NCI-H1436 (cell line): Measurements from ENCODE around the gene PGM5.

Experiments
- DNase-seq: peaks from one replicate; lab custom pipeline; 2025; lab: John Stamatoyannopoulos, UW

PGM5 gene

DNA sequence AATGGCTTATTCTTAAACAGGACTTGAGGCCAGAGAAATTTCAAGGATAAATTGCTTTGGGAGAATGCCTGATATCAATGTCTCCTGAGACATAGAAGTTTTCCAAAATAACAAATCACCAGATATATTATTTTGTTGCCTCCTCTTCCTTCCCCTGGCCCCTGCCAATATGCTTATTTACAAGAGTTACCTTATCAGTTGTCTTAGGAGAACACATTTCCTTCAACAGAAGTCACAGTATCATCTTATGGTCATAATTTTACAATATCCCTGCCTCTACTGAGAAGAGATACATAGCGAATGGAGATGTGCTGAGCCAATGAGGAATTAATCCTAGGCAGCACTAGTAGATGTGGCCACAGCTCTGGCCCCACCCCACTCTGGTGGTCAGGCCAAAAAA is 141.2 kb downstream of the PGM5 start:
- no peak for DNase-seq

DNA sequence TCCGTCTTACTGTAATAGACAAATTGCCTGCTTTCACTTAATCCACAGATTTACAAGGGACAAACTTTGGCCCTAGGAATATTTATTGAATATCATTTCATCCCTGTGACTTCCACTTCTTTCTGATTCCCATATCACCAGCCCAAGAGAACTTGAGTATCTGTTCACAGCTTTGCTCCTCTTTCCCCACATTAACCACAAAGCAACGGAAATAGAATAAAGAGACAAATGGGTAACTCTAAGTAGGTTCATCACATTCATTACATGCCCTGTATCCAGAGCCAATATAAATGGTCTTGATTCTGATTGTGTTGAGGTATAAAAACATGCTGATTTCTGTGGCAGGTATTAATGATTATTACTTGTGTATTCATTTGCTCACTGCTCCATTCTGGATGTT is 142.4 kb downstream of the PGM5 start:
- no peak for DNase-seq

- DNase-seq = no peak
Measured at GRCh38 chr9:68500457-68501381, 144.3 kb downstream of the PGM5 start.

DNA sequence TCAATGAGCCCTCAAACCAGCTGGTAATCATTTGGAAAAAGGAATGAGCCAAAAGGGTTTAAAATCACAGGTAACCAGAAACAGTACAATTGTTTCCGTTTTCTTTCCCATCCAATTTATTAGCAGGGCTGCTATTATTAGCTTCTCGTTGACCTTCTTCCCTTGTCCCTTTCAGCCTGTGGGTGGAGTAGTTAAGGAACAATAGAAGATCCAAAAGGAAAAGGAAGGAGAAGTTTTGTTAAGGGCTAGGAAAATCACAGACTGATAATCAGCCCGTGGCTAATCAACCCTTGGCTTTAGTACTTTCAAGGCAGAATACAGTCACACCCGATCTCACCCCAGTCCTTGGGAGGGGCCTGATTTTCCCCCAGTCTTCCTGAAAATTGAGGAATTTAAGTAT is 145.9 kb downstream of the PGM5 start:
- no peak for DNase-seq

DNA sequence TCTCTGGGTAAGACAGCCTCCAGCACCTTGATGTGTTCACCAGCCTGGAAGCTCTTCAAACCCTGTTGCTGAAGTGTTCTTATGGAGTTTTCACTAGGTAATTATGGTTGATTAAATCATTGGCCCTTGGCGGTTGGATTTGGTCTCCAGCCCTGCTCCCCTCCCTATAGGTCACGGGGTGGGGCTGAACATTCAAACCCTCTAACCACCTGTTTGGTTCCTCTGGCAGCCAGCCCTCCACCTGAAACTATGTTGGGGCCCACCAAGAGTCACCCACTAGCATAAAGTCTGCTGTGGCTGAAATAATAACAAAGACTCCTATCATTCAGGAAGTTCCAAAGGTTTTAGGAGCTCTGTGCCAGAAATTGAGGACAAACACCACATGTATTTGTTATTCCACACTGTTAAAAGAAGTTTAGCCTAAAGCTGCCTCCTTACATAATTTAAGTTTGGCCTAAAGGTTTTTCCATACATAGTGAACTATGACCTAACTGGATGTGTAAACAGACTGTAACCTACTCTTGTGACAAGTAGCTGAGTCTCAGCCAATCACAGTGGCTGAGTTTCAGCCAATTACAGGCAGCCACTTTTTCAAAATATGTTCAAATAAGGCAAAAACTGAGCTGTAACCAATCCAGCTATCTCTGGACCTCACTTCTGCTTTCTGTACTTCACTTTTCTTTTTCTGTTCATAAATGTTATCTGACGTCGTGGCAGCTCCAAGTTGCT is 149.4 kb downstream of the PGM5 start:
- DNase-seq = no peak

DNA sequence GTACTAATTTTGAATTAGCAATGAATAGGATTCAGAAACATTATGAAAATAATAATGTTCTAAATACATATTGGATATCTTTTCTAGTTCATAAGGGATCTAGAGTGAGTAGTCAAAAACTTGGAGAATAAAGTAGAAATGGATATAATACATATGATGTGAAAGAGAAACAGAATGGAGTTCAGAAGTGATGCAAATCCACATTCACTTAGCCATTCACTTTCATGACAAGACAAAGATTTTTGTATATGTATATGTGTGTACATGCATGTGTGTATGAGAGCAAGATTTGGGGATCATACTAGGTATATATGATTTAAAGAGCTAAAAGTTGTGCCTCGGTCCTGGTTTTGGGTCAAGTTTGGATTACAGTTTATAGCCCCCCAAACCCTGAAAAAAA is 150.1 kb downstream of the PGM5 start:
- no peak for DNase-seq

DNA sequence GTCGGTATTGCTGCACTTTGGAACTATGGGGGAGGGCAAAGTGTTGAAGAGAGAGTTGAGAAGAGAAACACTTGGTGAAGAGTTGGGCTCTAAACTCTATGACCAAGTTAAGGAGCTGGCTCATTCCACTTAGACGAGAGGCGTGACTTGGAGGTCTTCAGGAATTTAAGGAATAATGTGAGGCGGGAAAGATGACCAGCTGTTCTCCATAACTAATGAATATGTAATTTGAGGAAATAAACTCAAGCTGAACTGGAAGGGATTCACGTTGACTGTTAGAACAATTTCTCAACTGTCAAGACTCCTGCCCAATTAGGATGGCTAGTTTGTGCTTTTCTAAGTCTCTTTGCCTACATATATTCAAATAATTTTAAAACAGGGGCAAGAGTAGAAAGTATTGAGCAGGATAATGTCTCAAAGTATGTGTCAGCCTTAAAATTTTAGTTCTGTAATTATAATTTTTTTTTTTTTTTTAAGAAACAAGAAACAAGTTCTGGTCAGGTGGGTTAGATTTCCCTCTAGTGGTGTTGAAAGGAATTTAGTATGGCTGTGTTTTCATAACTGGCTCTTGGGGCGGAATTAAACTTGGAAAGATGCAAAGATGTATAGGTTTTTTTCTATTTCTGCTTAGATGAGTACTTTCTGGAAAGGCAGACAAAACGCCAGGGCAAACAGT is 150.9 kb downstream of the PGM5 start:
- DNase-seq = no peak

DNA sequence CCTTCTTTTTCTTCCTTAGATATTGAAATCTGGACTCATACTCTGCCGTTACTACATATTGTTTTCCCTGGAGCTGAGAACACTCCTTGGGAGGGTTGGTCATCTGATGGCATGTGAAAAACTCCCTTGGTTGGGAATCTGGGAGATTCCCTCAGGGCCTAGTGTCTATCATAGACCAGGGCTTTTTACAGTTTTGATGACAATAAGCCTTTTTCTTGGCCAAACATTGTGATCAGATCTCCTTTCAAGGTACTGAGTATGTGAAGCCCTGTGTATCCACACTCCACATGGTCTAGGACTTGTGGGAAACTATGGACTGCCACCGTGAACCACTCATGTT is 151.4 kb downstream of the PGM5 start:
- no peak for DNase-seq

- DNase-seq = no peak
Measured at GRCh38 chr9:68508547-68508946, 152.1 kb downstream of the PGM5 start.

- no peak for DNase-seq
Measured at GRCh38 chr9:68509689-68510088, 153.3 kb downstream of the PGM5 start.

GRCh38 chr9:68513385-68513784 is 157.0 kb downstream of the PGM5 start:
- DNase-seq = no peak

- DNase-seq = no peak
Measured at GRCh38 chr9:68513981-68514380, 157.6 kb downstream of the PGM5 start.

- no peak for DNase-seq
Measured at GRCh38 chr9:68515326-68516017, 159.1 kb downstream of the PGM5 start.

DNA sequence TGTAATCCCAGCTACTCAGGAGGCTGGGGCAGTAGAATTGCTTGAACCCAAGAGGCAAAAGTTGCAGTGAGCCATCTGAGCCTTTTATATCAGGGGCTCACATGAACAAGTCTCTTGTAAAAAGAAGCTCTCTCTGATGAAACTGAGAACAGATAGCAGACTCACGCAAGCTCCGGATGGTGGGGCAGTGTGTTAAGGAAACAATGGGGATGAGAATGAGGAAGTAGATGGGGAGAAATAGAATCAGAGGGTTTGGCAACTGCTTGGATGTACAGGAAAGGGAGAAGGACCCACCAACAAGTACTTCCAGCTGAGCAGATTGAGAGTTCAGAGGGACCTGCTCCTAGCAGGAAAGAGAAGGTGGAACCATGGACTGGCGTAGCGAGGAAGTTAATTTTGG is 165.7 kb downstream of the PGM5 start:
- no peak for DNase-seq

DNA sequence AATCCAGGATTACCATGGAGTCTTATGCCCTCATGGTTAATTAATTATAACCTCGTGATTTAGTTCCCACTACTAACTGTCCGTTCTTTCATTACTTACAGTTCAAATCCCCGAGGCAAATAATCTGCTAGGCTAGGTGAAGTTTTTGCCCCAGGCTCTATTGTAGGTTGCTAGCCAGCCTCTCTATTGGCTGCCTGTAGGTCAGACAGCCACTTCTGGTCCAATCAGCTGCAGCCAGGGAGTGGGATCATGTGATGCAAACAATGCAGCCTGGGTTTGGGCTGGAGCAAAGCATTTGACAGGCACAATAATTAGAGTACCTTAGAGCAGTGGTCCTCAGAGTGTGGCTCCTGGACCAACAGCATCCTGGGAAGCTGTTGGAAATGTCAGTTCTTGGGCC is 166.5 kb downstream of the PGM5 start:
- DNase-seq = no peak

- no peak for DNase-seq
Measured at GRCh38 chr9:68523367-68523936, 167.0 kb downstream of the PGM5 start.

GRCh38 chr9:68530618-68531017 is 174.2 kb downstream of the PGM5 start:
- no peak for DNase-seq

GRCh38 chr9:68532131-68532530 is 175.7 kb downstream of the PGM5 start:
- DNase-seq = no peak

GRCh38 chr9:68533678-68534077 is 177.3 kb downstream of the PGM5 start:
- no peak for DNase-seq

- DNase-seq = no peak
Measured at GRCh38 chr9:68536876-68537615, 180.6 kb downstream of the PGM5 start.

DNA sequence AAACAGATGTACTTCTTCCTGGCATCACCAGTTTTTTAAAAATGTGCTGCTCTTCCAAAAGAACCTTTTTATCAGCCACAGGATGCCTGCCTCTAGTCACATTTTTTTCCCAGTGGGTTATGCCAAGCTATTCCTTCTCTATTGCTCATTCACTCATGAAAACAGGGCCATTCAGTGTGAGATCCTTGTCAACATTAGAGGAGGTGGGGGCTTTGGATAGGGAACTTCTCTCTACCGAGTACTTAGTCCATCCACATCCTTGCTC is 181.1 kb downstream of the PGM5 start:
- no peak for DNase-seq

DNA sequence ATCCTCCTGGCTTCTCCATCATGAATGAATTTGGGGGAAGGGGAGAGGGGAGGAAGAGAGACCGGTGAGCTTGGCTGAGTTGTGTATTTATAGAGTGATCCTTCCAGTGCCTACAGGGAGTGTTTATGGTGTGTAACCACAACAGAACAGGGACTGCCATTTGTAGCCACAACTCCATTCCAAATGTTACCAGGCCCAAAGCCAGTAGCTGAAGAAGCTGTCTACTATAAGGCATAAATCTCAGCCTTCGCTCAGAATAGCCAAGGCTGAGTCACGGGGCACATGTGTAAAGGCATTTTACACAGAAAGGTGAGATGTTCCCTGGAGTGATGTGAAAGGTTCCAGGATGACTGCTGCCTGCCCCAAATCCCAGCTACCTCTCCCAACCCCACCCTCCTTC is 181.8 kb downstream of the PGM5 start:
- no peak for DNase-seq
